Lower leg skin (tissue), 4 donors: ENCODE measurements around the gene TFEB. TPM values are rescaled to one million over a fixed set of nuclear protein-coding genes. Genes with fewer than 3 reads are reported as not detected.

Source experiments
- DNase-seq, 2 donors: peaks; one replicate each; pipeline ENCODE4 v3.0.0-alpha.2; 2019; ENCODE audit warnings: low spot score in 2 of 2
- H3K4me3 ChIP-seq: fragments of 200-600 bp; sonication (generic); 2 replicates; pipeline ENCODE4 v1.5.1; 2017; ENCODE audit warnings: mild to moderate bottlenecking, low read depth; ENCODE audit not compliant: poor library complexity, severe bottlenecking
- POLR2A ChIP-seq, 2 donors: fragments of 450-650 bp; IDR thresholded peaks; one replicate each; pipeline ENCODE4 v1.6.1; 2016 to 2017; ENCODE audit warnings: antibody characterized with exemption in 2 of 2, mild to moderate bottlenecking in 1 of 2, moderate library complexity in 1 of 2
- WGBS, 2 donors: methylation state at CpG; one replicate each; pipeline ENCODE4 v1.1.5; 2018; 5-methylcytosine and 5-hydroxymethylcytosine counted together
- intact Hi-C: fragments of 100-400 bp; cut with DNase I; formaldehyde crosslinking; loops from one replicate; pipeline ENCODE4 v1.15.0; 2023; ENCODE audit warnings: low total_unique reads
- total RNA-seq, 4 donors: library from RNA; depleted of rRNA; stranded (reverse); fragments of >200 nt; gene quantifications; one replicate each; pipeline ENCODE4 v1.1.0, GENCODE V29; 2016
- TF ChIP-seq, protein P1 (sequence below), 3 donors: fragments of 450-650 bp; IDR thresholded peaks; one replicate each; pipeline ENCODE4 v1.5.1; 2016; ENCODE audit warnings: antibody characterized with exemption in 3 of 3, mild to moderate bottlenecking in 3 of 3, moderate library complexity in 2 of 3

TFEB gene
- total RNA-seq, 4 donors from 2014 or later: 20.2 to 38.3 (median 26.0) TPM

- intact Hi-C loops: loop anchor here (10.0 kb wide), 1 partner anchor 251 kb away; no protein-coding TSS in a partner anchor
- no peak for DNase-seq
- WGBS, 2 donors: 86 to 88% methylated on average over 6 of the region's 6 CpGs
- no peak overlapping the region for H3K4me3 ChIP-seq
- TF ChIP-seq POLR2A (IDR thresholded peaks at IDR 0.05): no peak
- TF ChIP-seq, protein P1, sequence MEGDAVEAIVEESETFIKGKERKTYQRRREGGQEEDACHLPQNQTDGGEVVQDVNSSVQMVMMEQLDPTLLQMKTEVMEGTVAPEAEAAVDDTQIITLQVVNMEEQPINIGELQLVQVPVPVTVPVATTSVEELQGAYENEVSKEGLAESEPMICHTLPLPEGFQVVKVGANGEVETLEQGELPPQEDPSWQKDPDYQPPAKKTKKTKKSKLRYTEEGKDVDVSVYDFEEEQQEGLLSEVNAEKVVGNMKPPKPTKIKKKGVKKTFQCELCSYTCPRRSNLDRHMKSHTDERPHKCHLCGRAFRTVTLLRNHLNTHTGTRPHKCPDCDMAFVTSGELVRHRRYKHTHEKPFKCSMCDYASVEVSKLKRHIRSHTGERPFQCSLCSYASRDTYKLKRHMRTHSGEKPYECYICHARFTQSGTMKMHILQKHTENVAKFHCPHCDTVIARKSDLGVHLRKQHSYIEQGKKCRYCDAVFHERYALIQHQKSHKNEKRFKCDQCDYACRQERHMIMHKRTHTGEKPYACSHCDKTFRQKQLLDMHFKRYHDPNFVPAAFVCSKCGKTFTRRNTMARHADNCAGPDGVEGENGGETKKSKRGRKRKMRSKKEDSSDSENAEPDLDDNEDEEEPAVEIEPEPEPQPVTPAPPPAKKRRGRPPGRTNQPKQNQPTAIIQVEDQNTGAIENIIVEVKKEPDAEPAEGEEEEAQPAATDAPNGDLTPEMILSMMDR (IDR thresholded peaks at IDR 0.05): no peak
These were observed 59.4 kb downstream of the TFEB start for GRCh38 chr6:41675992-41676391.

- intact Hi-C loops: loop anchor here (10.0 kb wide), 1 partner anchor 250 kb away; no protein-coding TSS in a partner anchor
- no peak overlapping the region for H3K4me3 ChIP-seq
- no peak for DNase-seq
- no peak for TF ChIP-seq POLR2A (IDR thresholded peaks at IDR 0.05)
- TF ChIP-seq, protein P1 (IDR thresholded peaks at IDR 0.05): no peak
- 78 to 82% methylated on average over 6 of the region's 6 CpGs for WGBS, 2 donors
These were observed 60.1 kb downstream of the TFEB start for GRCh38 chr6:41675176-41675775.

GRCh38 chr6:41674231-41675000, 61.0 kb downstream of the TFEB start:
- 87 to 92% methylated on average over 7 of the region's 7 CpGs for WGBS, 2 donors
- intact Hi-C loops: loop anchor here (10.0 kb wide), 1 partner anchor 250 kb away; no protein-coding TSS in a partner anchor
- no peak for DNase-seq
- H3K4me3 ChIP-seq: no peak overlapping the region
- TF ChIP-seq, protein P1 (IDR thresholded peaks at IDR 0.05): no peak
- TF ChIP-seq POLR2A (IDR thresholded peaks at IDR 0.05): no peak

DNA sequence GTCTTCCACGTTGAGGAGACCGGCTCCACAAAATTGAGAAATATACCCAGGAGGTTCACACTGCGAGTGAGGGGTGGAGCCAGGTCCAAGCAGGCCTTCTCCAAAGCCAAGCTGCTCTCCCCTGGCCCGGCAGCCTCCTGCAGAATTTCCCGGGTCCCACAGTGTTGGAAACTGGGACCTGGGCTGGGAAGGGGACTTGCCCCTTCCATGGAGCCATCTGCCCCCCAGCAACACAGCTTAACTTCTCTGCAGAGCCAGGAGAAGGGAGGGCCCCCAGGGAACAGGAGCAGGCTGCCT, 61.8 kb downstream of the TFEB start:
- intact Hi-C loops: loop anchor here (2.0 to 10.0 kb wide), 2 partner anchors 45 to 249 kb away; no protein-coding TSS in a partner anchor
- TF ChIP-seq, protein P1 (IDR thresholded peaks at IDR 0.05): no peak
- TF ChIP-seq POLR2A (IDR thresholded peaks at IDR 0.05): no peak
- 73 to 74% methylated on average over 5 of the region's 5 CpGs for WGBS, 2 donors
- DNase-seq: no peak
- no peak overlapping the region for H3K4me3 ChIP-seq

DNA sequence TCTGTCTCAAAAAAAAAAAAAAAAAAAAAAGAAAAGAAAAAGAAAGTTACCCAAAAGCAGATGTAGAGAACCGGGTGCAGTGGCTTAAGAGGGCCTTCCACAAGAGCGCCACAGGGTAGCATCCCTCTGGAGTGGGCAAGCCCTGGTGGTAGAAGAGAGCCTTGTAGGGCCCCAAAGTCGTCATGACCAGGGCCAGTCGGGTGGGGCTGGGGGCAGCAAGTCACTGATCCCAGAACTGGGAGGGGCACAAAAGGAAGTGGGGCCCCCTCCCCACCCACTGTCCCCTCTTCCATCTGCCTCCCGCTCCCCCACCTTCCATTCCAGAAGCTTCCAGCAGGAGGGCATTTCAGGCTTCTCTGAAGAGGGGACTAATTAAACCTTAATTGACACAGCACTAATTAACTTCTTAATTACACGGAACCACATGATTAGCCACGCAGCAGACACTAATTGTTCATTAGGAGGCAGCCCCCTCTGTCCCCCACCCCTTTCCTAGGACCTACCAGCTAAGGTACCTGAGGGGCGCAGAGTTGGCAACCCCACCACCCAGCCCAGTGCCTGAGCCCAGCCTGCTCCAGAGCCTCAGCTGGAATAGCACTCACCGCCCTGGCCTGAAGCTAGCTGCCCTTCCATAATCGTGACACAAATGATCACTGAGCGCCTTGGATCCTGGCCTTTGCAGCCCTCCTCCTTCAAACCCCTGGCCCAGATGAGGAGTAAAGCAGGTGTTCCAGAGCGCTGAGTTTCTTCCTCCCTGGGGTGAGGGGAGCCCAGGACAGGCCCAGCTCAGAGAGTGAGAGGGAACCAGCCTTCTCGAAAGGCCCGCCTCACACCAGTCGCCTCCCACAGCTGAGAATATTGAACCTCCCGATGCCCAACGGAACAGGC, 62.3 kb downstream of the TFEB start:
- H3K4me3 ChIP-seq: no peak overlapping the region
- no peak for DNase-seq
- intact Hi-C loops: loop anchor here (2.0 to 10.0 kb wide), 2 partner anchors 46 to 248 kb away; no protein-coding TSS in a partner anchor
- TF ChIP-seq POLR2A (IDR thresholded peaks at IDR 0.05): no peak
- TF ChIP-seq, protein P1 (IDR thresholded peaks at IDR 0.05): no peak
- 85 to 87% methylated on average over 17 of the region's 17 CpGs for WGBS, 2 donors
